Trophoblast cell (in vitro differentiated cells and primary cell): ENCODE measurements around the gene HSPA12B.

Experiments
- DNase-seq, 2 donors: peaks; one replicate each; pipeline ENCODE4 v3.0.0-alpha.2; 2016
- H2AFZ ChIP-seq: 2 replicates; pipeline ENCODE4 v1.6.1; 2013; ENCODE audit warnings: low read length, moderate library complexity, mild to moderate bottlenecking; ENCODE audit not compliant: insufficient read depth, poor library complexity
- H2AK5ac ChIP-seq: 2 replicates; pipeline ENCODE4 v1.6.1; 2013; ENCODE audit warnings: mild to moderate bottlenecking, low read length
- H2BK120ac ChIP-seq: 2 replicates; pipeline ENCODE4 v1.6.1; 2013; ENCODE audit warnings: low read length, mild to moderate bottlenecking, moderate library complexity; ENCODE audit not compliant: insufficient read depth, poor library complexity
- H2BK12ac ChIP-seq: 2 replicates; pipeline ENCODE4 v1.6.1; 2013; ENCODE audit warnings: mild to moderate bottlenecking, low read length, moderate library complexity
- H2BK5ac ChIP-seq: 2 replicates; pipeline ENCODE4 v1.6.1; 2013; ENCODE audit warnings: low read length, low read depth, moderate library complexity, mild to moderate bottlenecking; ENCODE audit not compliant: poor library complexity
- H3K14ac ChIP-seq: 2 replicates; pipeline ENCODE4 v1.6.1; 2013; ENCODE audit warnings: mild to moderate bottlenecking, low read length
- H3K18ac ChIP-seq: 2 replicates; pipeline ENCODE4 v1.6.1; 2013; ENCODE audit warnings: mild to moderate bottlenecking, low read length
- H3K23ac ChIP-seq: 2 replicates; pipeline ENCODE4 v1.6.1; 2013; ENCODE audit warnings: low read length
- H3K27ac ChIP-seq: 2 replicates; pipeline ENCODE4 v1.5.1; 2013; ENCODE audit warnings: low read depth, mild to moderate bottlenecking, inconsistent platforms, low read length, moderate library complexity
- H3K27me3 ChIP-seq: 2 replicates; pipeline ENCODE4 v1.6.1; 2013; ENCODE audit warnings: inconsistent platforms, mild to moderate bottlenecking, low read length, moderate library complexity; ENCODE audit not compliant: insufficient read depth
- H3K36me3 ChIP-seq, 2 experiments: 1 replicate in 1 of 2; 2 replicates in 1 of 2; pipeline ENCODE4 v1.6.1; 2013; ENCODE audit warnings: low read length in 2 of 2, mild to moderate bottlenecking in 2 of 2, moderate library complexity in 1 of 2; ENCODE audit not compliant: insufficient read depth in 2 of 2, control insufficient read depth in 1 of 2
- H3K4ac ChIP-seq: 2 replicates; pipeline ENCODE4 v1.6.1; 2013; ENCODE audit warnings: low read depth, mild to moderate bottlenecking, low read length, moderate library complexity
- H3K4me1 ChIP-seq, 2 experiments: 1 replicate in 1 of 2; 2 replicates in 1 of 2; pipeline ENCODE4 v1.6.1; 2013; ENCODE audit warnings: low read length in 2 of 2, mild to moderate bottlenecking in 2 of 2, moderate library complexity in 1 of 2; ENCODE audit not compliant: insufficient read depth in 2 of 2, control insufficient read depth in 1 of 2
- H3K4me2 ChIP-seq: 2 replicates; pipeline ENCODE4 v1.6.1; 2013; ENCODE audit warnings: inconsistent platforms, mild to moderate bottlenecking, low read length, moderate library complexity
- H3K4me3 ChIP-seq: 2 replicates; pipeline ENCODE4 v1.5.1; 2013; ENCODE audit warnings: mild to moderate bottlenecking, low read depth, low read length, inconsistent platforms
- H3K79me1 ChIP-seq: one replicate; pipeline ENCODE4 v1.6.1; 2013; ENCODE audit warnings: low read length
- H3K79me2 ChIP-seq: 2 replicates; pipeline ENCODE4 v1.6.1; 2013; ENCODE audit warnings: low read length, mild to moderate bottlenecking; ENCODE audit not compliant: control insufficient read depth, insufficient read depth, poor library complexity
- H3K9ac ChIP-seq: 2 replicates; pipeline ENCODE4 v1.6.1; 2013; ENCODE audit warnings: mild to moderate bottlenecking, low read length
- H3K9me3 ChIP-seq: 2 replicates; pipeline ENCODE4 v1.6.1; 2013; ENCODE audit warnings: low read depth, mild to moderate bottlenecking, control low read depth, inconsistent platforms, low read length; ENCODE audit not compliant: insufficient read depth
- H4K12ac ChIP-seq: 2 replicates; pipeline ENCODE4 v1.6.1; 2013; ENCODE audit warnings: low read depth, mild to moderate bottlenecking, low read length, moderate library complexity
- H4K8ac ChIP-seq: 2 replicates; pipeline ENCODE4 v1.6.1; 2013; ENCODE audit warnings: low read depth, mild to moderate bottlenecking, low read length, moderate library complexity
- H4K91ac ChIP-seq: one replicate; pipeline ENCODE4 v1.6.1; 2013; ENCODE audit warnings: low read depth, mild to moderate bottlenecking, low read length, moderate library complexity
- WGBS: extraction: QIAGEN DNeasy Blood & Tissue Kit; methylation state at CpG from one replicate; pipeline ENCODE4 v1.1.7; 2013; ENCODE audit warnings: missing lambda C conversion rate; ENCODE audit not compliant: insufficient read length, insufficient coverage; ENCODE audit errors: extremely low coverage; 5-methylcytosine and 5-hydroxymethylcytosine counted together

Gene HSPA12B

DNA sequence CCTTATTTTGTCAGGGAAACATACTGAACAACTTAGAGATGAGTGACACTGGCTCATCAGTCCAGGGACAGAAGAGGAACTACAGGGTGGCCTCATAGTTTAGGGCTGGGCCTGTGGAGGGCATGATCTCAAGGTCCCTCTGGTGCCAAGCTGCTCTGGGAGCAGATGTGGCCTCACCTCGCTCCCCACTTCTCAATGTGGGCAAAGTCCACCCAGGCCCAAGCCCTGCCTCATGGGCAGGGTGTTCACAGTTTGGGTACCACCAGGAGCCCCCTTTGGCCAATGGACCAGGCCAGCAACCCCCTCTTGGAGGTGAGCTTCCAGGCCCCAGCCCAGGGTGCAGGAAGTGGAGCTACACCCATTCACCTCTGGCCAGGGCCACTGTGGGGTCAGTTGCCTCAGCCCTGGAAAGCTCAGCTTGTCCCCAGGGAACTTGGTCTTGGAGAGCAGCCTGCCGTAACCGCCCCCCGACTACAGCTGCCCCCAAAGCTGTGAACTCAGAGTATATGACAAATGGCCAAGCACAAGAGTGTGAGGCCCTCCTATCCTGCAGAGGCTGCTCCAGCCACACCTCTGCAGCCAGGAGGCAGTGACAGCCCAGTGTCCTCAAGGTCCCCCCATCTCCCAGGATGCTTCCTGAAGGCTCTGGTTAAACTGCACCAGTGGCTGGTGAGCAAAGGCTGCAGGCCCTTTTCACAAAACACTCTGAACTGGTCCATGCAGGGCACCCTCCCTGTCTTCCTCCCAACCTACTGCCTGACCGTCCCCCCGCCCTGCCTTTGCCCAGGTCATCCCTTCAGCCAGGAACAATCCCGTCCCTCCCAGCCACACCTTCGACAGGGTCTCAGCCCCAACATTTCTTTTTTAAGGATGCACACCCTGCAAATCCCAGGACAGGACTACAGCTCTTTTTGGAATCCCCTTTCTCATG lies 31.5 kb downstream of the HSPA12B start:
- Histone ChIP-seq H3K36me3 (no peaks in the 10 kb centered on the region), H3K23ac (no peak overlapping the region), H2AFZ (no peak overlapping the region), H2BK5ac (no peak overlapping the region), H3K14ac (no peak overlapping the region), H3K27ac (no peak overlapping the region), H3K9me3 (no peaks in the 10 kb centered on the region), H4K91ac (no peak overlapping the region), H3K4me3 (no peak overlapping the region), H3K9ac (no peak overlapping the region), H2BK12ac (no peak overlapping the region), H3K4ac (no peak overlapping the region), H3K27me3 (no peaks in the 10 kb centered on the region), H4K12ac (no peak overlapping the region), H3K79me1 (peaks cover 10% of the 10 kb centered on the region), H2BK120ac (no peak overlapping the region), H2AK5ac (no peak overlapping the region), H3K18ac (no peak overlapping the region), H3K79me2 (peaks cover 6% of the 10 kb centered on the region), H3K4me2 (no peak overlapping the region), H4K8ac (no peak overlapping the region), H3K4me1 (peaks cover 10 to 12% of the 10 kb centered on the region in 2 experiments)
- no peak for DNase-seq
- no CpG with 5 or more reads among the region's 8 CpGs for WGBS

DNA sequence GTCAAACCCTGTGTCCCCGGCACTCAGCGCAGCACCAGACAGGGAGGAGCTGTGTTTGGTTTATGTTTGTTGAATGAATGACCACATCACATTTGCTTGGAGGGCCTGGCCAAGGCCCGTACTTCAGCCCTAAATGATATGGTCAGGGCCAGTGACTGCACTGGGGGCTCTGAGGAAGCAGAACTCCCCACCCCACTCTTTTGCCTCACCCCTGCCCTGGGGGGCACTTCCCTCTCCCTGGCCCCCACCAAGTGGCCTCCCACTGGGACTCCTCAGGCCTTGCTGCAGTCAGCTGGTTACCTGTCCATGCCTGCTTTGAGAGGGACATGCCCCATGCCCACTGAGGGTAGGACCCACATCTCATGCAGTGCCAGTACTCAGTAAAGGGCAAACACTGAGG lies 32.2 kb downstream of the HSPA12B start:
- H3K18ac ChIP-seq = no peak overlapping the region
- no peak overlapping the region for H3K14ac ChIP-seq
- no peak overlapping the region for H2AK5ac ChIP-seq
- no peak overlapping the region for H3K27ac ChIP-seq
- WGBS = no CpG with 5 or more reads among the region's 3 CpGs
- H2AFZ ChIP-seq = no peak overlapping the region
- H3K36me3 ChIP-seq = no peaks in the 10 kb centered on the region
- no peak overlapping the region for H2BK5ac ChIP-seq
- H3K4ac ChIP-seq = no peak overlapping the region
- no peak overlapping the region for H4K12ac ChIP-seq
- H4K91ac ChIP-seq = no peak overlapping the region
- H3K79me1 ChIP-seq = peaks cover 10% of the 10 kb centered on the region
- H3K9ac ChIP-seq = no peak overlapping the region
- H3K79me2 ChIP-seq = peaks cover 6% of the 10 kb centered on the region
- no peak overlapping the region for H3K4me2 ChIP-seq
- H3K4me3 ChIP-seq = no peak overlapping the region
- peaks cover 10 to 12% of the 10 kb centered on the region in 2 experiments for H3K4me1 ChIP-seq
- no peaks in the 10 kb centered on the region for H3K9me3 ChIP-seq
- H3K27me3 ChIP-seq = no peaks in the 10 kb centered on the region
- no peak overlapping the region for H2BK120ac ChIP-seq
- no peak overlapping the region for H3K23ac ChIP-seq
- no peak for DNase-seq
- H2BK12ac ChIP-seq = no peak overlapping the region
- H4K8ac ChIP-seq = no peak overlapping the region

DNA sequence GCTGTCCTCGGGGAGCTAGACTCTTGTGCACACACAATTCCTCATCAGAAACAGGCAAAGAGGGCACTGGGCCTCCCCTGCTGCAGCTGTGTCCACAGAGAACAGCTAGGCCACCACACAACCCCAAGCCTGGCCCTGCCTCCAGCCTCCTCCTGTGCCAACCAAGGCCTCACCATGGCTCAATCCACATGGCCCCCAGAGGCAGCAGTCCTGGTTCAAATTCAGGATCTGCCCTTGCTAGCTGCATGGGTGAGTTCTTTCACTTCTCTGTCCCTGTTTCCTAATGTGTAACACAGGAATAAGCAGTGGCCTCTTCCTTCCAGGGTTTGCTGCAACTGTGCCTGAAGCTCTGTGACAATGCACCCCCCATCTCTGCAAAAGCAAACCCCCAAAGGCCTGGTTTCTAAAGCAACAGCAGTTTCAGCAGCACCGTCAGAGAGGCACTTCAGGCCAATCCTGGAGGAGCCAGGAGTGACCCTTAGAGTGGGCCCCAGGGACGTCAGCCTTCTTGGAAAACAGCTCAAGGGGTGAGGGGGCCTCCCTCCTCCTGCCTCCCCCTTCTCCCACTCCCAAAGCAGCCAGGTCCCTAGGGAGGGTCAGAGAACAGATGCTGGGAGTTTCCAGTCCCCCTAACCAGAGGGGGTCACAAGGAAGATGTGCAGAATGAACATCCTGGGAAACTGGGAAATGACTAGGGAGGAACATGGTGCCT lies 32.8 kb downstream of the HSPA12B start:
- H4K12ac ChIP-seq = no peak overlapping the region
- H4K91ac ChIP-seq = no peak overlapping the region
- H3K23ac ChIP-seq = no peak overlapping the region
- H3K79me1 ChIP-seq = peaks cover 10% of the 10 kb centered on the region
- no peaks in the 10 kb centered on the region for H3K27me3 ChIP-seq
- no peak overlapping the region for H3K14ac ChIP-seq
- no peak overlapping the region for H3K9ac ChIP-seq
- WGBS = no CpG with 5 or more reads among the region's 3 CpGs
- no peak overlapping the region for H4K8ac ChIP-seq
- H2BK5ac ChIP-seq = no peak overlapping the region
- no peak overlapping the region for H3K4me2 ChIP-seq
- peaks cover 6% of the 10 kb centered on the region for H3K79me2 ChIP-seq
- H2BK12ac ChIP-seq = no peak overlapping the region
- H3K4ac ChIP-seq = no peak overlapping the region
- no peaks in the 10 kb centered on the region for H3K9me3 ChIP-seq
- H3K4me1 ChIP-seq = peaks cover 10 to 12% of the 10 kb centered on the region in 2 experiments
- DNase-seq = no peak
- no peak overlapping the region for H3K27ac ChIP-seq
- no peak overlapping the region for H2BK120ac ChIP-seq
- no peak overlapping the region for H3K18ac ChIP-seq
- no peak overlapping the region for H2AK5ac ChIP-seq
- no peak overlapping the region for H2AFZ ChIP-seq
- H3K36me3 ChIP-seq = no peaks in the 10 kb centered on the region
- H3K4me3 ChIP-seq = no peak overlapping the region

DNA sequence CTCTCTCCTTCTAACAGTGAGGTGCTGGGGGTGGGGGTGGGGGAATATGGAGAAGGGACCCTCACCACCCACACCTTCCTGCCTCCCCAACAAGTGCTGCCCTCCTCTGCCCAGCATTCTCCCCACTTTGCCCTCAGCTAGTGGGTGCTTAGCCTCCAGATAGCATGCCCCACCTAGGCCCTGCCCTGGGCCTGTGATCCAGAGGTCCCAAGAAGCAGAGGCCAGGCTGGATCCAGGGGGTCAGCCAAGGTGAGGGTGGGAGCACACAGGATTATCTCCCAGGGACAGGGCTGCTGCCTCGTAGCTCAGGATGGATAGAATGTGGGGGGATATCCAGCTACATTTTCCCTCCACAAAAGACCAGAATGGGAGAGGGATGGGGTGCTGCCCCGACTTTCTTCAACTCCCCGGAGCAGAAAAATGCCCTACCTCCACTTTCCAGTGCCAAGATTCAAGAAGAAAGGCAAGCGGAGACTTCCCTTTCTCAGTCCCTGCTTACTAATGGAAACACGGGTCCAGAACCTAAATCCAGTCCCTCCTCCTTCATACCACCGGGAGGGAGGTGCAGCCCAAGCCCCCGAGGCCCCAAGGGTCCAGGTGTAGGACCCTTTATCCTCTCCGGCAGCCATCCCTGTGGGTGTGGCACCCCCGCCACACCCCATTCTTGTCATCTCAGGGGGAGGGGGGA lies 34.1 kb downstream of the HSPA12B start:
- H3K23ac ChIP-seq = no peak overlapping the region
- H2BK120ac ChIP-seq = no peak overlapping the region
- peaks cover 10% of the 10 kb centered on the region for H3K79me1 ChIP-seq
- no peak overlapping the region for H2BK5ac ChIP-seq
- H3K4me1 ChIP-seq = peaks cover 8 to 12% of the 10 kb centered on the region in 2 experiments
- no peak overlapping the region for H3K18ac ChIP-seq
- H3K4me3 ChIP-seq = peak overlapping the region; percentile 75
- H3K4ac ChIP-seq = no peak overlapping the region
- no peak overlapping the region for H4K12ac ChIP-seq
- no peak overlapping the region for H3K9ac ChIP-seq
- no peak overlapping the region for H3K27ac ChIP-seq
- H4K91ac ChIP-seq = no peak overlapping the region
- no peak for DNase-seq
- H2AK5ac ChIP-seq = no peak overlapping the region
- H3K27me3 ChIP-seq = no peaks in the 10 kb centered on the region
- H4K8ac ChIP-seq = no peak overlapping the region
- H2AFZ ChIP-seq = no peak overlapping the region
- no peaks in the 10 kb centered on the region for H3K36me3 ChIP-seq
- H3K9me3 ChIP-seq = no peaks in the 10 kb centered on the region
- no peak overlapping the region for H3K14ac ChIP-seq
- peak overlapping the region; percentile 77 for H3K4me2 ChIP-seq
- no CpG with 5 or more reads among the region's 9 CpGs for WGBS
- no peak overlapping the region for H2BK12ac ChIP-seq
- H3K79me2 ChIP-seq = peaks cover 6% of the 10 kb centered on the region
